ENCODE measurements around the gene POLH.
"Not testable (repeated sequence)": the region's sequence is repeated elsewhere in the genome, so short reads cannot be mapped to it uniquely, and the experiment has no call there.

POLH gene

DNA sequence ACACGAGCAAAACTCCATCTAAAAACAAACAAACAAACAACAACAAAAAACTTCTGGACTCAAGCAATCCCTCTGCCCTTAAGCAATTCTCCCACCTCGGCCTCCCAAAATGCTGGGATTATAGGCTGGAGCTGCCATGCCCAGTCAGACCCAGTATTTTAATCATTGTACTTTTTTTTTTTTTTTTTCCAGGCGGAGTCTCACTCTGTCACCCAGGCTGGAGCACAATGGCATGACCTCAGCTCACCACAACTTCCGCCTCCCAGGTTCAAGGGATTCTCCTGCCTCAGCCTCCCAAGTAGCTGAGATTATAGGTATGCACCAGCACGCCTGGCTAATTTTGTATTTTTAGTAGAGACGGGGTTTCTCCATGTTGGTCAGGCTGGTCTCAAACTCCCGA is 57.0 kb downstream of the POLH start:
- DNase-seq (ENCODE audit: low spot score) = not testable (repeated sequence)

GRCh38 chr6:43634702-43635303 is 58.8 kb downstream of the POLH start:
- DNase-seq (ENCODE audit: low spot score) = no peak

GRCh38 chr6:43635387-43636307 is 59.7 kb downstream of the POLH start, which contains the start of gene MAD2L1BP:
TSS of gene MAD2L1BP (plus strand) at chr6:43635840. CDS start at chr6:43635876, 36 bp downstream.
- DNase-seq (ENCODE audit: low spot score) = peak; percentile 81

DNA sequence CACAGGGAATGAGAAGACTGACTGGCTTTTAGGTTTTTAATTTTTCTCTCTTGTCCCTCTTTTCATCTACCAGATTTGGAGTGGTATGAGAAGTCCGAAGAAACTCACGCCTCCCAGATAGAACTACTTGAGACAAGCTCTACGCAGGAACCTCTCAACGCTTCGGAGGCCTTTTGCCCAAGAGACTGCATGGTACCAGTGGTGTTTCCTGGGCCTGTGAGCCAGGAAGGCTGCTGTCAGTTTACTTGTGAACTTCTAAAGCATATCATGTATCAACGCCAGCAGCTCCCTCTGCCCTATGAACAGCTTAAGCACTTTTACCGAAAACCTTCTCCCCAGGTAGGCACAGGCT is 60.3 kb downstream of the POLH start:
- no peak for DNase-seq (ENCODE audit: low spot score)

GRCh38 chr6:43639984-43640800 is 64.2 kb downstream of the POLH start:
- no peak for DNase-seq (ENCODE audit: low spot score)

DNA sequence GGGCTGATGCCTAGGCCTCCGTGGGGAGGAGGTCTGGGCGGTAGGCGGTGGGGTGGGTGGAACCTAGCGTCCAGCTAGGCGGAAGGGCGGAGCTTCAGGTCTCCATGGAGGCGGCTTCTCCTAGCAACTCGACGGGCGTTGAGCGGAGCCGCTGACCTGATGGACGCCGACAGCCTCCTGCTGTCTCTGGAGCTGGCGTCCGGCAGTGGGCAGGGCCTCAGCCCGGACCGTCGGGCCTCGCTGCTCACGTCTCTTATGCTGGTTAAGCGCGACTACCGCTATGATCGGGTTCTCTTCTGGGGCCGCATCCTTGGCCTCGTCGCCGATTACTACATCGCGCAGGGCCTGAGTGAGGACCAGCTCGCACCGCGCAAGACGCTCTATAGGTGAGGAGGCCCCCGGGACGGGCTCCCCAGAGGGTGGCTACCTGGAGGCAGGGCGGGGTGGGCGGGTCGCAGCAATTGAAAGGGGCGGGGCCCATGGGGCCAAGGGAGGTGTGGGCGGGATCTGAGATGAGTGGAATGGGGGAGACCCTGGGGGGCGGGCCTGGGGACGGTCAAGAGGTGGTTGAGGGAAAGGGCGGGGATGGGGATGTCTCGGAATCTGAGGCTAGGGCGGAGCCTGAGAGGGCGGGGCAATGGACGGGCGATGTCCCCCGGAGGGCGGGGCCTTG is 69.1 kb downstream of the POLH start, which contains the start of gene RSPH9:
RSPH9 (plus strand) TSS at position 97 of the 673 bp plus-strand sequence; CDS start at position 160, 63 bp downstream.
- peak; percentile 86 for DNase-seq (ENCODE audit: low spot score)

GRCh38 chr6:43645613-43645964 is 69.6 kb downstream of the POLH start:
- no peak for DNase-seq (ENCODE audit: low spot score)

DNA sequence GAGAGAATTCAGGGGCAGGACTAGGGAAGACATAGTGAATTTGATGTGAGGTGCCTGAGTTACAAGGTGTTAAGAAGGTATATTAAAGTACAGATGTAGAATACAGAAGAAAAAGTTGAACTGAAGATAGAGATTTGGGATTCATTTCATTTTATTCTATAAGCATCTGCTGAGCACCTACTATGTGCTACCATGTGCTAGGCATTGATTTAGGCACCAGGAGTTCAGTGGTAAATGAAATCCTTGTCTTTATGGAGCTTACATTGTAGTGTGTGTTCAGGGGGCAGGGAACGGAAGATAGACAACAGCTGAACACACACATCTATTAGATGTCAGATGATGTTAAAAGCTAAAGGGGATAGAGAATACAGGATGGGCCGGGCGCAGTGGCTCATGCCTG is 71.6 kb downstream of the POLH start:
- no peak for DNase-seq (ENCODE audit: low spot score)

GRCh38 chr6:43648248-43648647 is 72.3 kb downstream of the POLH start:
- no peak for DNase-seq (ENCODE audit: low spot score)

- DNase-seq (ENCODE audit: low spot score) = not testable (repeated sequence)
Observed at GRCh38 chr6:43652822-43653221, 76.8 kb downstream of the POLH start.

DNA sequence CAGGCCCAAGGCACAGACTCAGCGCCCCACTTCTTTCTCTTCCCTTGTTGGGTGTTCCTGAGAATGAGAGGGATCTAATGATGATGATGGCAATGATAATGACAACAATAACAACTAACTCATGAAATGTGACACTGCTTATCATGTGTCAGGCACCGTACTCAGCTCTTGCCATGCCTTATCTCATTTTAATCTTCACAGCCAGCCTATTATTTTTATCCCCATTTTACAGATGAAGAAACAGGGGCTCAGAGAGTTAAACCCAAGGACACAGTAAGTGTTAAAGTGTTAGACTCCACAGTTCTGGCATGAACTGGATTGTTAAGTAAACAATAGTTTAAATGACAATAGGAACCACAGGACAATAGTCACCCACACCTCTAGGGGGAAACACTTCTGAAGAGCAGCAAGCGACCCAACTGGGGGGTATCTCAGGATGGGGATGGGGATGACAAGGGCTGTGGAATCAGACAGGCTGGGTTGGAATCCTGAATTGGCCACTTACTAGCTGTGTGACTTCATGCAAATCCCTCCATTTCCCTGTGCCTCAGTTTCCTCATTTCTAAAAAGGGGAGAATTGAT is 81.3 kb downstream of the POLH start:
- DNase-seq (ENCODE audit: low spot score) = no peak

DNA sequence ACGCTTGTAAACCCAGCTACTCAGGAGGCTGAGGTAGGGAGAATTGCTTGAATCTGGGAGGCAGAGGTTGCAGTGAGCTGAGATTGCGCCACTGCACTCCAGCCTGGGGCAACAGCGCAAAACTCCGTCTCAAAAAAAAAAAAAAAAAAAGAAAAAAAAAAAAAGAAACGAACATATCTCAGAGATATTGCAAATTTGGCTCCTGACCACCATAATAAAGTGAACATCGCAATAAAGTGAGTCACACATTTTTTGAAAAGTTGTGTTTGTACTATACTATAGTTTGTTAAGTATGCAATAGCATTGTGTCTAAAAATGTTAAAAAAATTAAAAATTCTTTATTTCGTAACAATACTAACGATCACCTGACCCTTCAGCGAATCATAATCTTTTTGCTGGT is 82.2 kb downstream of the POLH start:
- DNase-seq (ENCODE audit: low spot score) = no peak

DNA sequence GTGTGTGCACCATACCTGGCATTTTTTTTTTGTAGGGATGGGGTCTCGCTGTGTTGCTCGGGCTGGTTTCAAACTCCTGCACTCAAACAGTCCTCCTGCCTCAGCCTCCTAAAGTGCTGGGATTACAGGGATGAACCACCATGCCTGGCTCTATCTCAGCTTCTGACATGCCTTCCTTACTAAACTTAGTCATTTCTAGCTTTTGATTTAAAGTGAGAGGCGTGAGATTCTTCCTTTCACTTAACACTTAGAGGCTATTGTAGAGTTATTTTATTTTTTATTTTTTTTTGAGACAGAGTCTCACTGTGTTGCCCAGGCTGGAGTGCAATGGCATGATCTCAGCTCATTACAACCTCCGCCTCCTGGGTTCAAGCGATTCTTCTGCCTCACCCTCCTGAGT is 87.0 kb downstream of the POLH start:
- not testable (repeated sequence) for DNase-seq (ENCODE audit: low spot score)

All from hematopoietic multipotent progenitor cell treated with erythropoietin and hydrocortisone succinate and interleukin-3 and kit ligand, for 17 days (in vitro differentiated cells).